ENCODE results near the gene RASGRP3.

RASGRP3 gene

DNA sequence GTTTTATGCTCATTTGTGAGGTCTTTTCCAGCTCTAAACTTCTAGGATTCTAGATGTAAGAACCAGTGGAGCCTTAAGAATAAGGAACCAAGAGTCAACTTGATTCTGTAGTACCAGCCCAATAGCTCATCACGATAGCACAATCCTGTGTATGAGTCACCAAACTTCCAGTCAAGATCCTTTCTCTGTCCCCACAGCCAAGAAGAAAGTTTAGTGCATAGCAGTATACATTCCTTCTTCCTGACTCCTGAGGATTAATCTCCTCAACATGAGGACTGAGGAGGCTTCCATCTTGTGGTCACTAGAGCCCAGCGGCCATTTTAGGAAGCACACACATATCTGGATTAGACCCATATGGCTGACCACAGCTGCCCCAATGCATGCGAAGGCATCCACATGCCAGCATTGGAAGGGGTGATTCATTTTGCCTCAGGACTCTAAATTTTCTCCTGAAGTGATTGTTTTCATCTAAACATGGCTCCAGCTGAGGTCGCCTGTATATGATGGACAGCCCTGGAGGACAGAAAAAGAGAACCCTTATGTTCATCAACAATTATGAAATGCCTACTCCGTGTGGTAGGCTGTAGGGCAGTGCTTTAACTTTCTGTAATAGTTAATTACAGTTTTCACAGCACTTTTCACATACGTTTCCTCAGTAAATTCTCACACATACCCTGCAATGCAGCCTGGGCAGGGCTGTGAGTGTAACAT lies 53.5 kb downstream of the RASGRP3 start:
- DNase-seq = no peak

DNA sequence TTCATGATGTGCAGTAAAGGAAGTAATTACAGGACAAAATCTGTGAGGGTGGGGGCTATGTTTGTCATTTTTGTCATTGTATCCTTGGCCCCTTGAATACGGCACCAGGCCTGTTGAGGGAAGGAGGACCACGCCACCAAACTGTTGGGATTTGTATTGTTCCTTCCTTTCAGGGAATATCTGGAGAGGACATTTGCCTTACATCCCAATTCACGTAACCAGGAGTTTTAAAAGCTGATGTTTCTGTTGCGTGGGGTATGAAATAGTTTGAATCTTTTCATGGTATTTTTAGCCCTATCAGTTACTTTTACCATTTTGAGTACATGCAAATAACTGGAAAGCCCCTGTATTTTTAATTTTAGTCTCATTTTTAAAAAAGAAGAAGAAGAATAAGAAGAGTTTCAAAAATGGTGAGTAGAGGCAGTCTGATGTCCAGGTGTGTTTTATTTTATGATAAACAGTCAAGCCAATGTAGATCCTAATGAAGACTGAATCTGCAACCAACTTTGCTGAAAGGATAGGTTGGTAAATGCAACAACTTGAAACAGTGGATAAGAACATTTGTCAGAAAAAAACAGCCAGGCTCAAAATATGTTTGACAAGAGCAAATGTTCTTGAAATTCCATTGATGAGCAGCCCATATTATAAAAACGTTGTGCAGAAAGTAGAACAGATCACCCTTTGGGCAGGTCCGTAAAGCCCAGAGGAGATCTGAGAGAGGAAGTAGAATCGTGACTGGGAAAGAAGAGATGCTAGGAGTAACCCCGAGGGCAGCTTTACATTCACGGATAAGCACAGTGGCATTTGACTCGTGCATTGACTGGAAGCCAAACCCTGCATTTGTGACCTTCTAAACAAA lies 54.5 kb downstream of the RASGRP3 start:
- DNase-seq = no peak

GRCh38 chr2:33531549-33532059 lies 55.2 kb downstream of the RASGRP3 start:
- DNase-seq = no peak

- no peak for DNase-seq
Observed at GRCh38 chr2:33532146-33532545, 55.7 kb downstream of the RASGRP3 start.

DNA sequence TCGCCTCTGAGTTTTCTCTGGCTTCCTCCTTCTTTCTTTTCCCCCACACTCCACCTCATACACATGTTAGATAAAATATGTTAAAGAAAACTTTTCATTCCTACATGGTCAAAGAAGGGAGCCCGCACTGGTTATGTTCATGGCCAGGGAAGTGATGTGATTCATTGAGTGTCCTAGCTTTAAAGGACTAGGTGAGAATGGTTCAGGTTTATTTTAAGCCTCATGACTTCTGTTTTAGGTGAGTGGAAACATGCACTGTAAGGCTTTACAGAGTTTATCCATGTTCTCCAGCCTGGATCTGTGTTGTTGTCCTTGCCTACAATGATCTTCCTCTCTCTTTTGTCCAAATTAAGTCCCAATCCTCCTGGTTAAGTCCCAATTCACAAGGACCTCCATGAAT lies 56.5 kb downstream of the RASGRP3 start:
- no peak for DNase-seq

GRCh38 chr2:33535421-33535820 lies 59.0 kb downstream of the RASGRP3 start:
- no peak for DNase-seq

DNA sequence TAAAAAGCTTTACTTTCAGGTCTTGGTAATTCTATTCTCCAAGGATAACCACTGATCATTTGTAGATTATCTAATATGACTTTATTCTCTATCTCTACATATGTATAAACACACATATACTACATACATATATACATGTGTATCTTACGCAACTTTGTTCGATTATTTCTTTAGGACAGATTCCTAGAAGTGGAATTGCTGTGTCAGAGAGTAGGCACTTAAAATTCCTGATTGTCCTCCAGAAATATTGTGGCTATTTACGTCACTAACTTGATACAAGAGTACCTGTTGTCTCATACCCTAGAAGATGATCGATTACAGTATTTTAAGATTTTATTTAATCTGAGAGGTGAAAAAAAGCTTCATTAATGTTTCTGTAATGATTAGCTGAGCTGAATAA lies 64.8 kb downstream of the RASGRP3 start:
- no peak for DNase-seq

DNA sequence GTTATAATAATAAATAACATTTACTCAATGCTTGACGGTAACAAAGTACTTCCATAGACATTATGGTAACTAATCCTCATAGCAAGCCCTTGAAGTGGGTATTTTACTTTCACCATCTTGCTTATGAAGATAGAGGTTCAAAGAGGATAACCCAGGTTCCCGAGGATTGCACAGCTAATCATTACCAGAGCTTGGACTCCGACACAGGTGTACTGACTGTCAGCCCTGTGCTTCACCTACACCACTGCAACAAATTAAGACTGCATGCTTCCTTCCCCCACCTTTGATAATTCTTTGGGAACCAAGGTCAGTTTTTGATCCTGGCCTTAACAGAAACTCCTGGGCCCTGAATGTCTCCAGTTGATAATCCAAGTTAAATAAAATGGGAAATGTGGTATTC lies 73.8 kb downstream of the RASGRP3 start:
- no peak for DNase-seq

GRCh38 chr2:33552758-33553461 lies 76.5 kb downstream of the RASGRP3 start:
- no peak for DNase-seq

- no peak for DNase-seq
Observed at GRCh38 chr2:33555681-33556080, 79.2 kb downstream of the RASGRP3 start.

DNA sequence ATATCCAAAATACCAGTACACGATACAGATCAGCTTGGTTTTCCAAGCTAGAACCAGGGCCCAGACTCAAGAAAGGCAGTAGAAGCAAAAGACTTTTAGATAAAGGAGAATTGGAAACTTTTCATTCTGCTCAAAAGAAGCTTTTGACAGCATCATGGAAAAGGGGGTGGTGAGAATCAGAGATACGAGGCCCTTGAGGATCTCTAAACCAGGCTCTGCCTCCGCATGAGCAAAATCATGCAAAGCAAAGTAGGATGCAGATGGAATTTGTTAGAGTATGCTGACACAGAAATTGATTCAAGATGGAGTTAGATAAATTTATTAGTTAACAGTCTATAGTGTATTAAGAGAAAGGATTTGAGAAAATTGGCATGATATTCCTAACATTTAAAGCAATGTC lies 82.9 kb downstream of the RASGRP3 start:
- DNase-seq = no peak

GRCh38 chr2:33560017-33560416 lies 83.6 kb downstream of the RASGRP3 start:
- DNase-seq = no peak

DNA sequence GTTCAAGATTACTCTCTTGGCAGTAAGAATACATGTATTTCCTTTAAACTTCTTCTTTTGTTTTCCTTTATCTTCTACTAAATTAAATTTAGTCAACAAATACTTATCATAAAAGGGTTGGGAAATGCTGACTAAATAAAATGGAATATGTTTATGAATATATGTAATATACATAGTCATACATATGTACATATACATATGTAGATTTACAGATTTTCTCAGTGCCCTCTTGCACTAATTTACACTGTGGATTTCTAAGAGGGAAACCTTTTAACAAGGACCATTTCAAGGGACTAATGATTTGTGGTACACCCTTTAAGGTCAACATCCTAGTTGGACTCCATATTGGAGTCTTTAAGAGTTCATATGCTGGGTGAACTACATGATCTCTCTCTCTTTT lies 85.4 kb downstream of the RASGRP3 start:
- no peak for DNase-seq

DNA sequence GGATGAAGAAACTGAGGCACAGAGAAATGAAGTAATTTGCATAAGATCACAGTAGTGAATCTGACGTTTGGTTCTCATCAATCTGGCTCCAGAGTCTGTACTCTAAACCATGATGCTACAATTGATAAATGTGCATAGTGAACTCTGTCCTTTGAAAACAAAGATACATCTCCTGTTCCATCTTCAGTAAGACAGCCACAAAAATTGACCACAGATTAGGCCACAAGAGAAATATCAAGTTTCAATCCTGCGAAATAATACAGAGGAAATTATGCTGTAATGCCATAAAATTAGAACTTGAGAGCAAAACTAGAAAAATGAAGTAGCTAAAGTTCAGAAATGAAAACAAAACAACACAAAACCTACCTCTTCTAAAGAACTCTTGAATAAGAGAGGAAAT lies 94.2 kb downstream of the RASGRP3 start:
- no peak for DNase-seq

GRCh38 chr2:33573657-33574056 lies 97.2 kb downstream of the RASGRP3 start:
- no peak for DNase-seq

- DNase-seq = no peak
Observed at GRCh38 chr2:33577084-33577483, 100.6 kb downstream of the RASGRP3 start.

DNA sequence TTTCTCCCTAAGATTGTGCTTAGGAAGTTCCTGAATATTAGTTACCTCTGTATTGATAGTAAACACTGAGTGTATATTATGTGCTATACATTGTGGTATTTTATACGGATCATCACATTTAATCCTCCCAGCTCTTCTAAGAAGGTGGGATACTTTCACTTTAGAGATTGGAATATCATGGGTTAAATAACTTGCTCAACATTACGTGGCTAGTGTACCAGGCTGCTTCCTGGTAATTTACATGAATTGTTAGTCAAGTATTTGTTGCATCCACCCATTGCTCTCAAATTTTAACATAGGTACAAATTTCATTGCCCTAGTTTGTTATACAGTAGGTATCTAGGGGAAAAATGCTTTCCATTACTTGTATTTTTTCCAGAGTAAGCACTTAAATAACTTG lies 101.2 kb downstream of the RASGRP3 start:
- no peak for DNase-seq

DNA sequence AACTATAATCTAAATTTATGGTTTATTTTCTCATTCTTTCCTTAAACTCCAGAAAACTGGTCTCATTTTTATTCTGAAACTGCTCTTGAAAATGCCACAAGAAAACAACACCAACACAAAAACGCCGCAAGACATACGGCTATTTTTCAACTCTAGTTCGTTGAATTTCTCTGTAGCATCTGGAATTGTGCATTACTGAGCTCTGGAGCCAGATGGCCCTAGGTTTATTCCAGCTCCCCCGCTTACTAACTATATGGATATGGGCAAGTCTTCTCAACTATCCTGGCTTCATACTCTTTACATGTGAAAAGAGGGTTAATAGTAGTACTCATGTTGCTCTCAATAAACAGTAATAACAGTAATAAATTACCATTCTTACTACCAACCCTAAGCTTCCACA lies 102.8 kb downstream of the RASGRP3 start:
- no peak for DNase-seq

DNA sequence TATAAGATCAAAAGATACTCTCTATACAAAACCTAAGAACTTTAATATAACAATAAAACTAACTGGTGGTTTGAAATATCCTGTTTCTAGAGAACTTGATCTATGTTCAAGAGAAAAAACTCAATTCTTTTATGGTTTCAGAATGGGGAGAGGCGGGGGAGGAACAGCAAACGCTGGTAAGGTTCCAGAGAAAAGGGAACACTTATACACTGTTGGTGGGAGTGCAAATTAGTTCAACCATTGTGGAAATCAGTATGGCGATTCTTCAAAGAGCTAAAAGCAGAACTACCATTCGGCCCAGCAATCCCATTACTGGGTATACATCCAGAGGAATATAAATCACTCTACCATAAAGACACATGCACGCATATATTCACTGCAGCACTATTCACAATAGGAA lies 105.4 kb downstream of the RASGRP3 start:
- DNase-seq = no peak

- DNase-seq = no peak
Observed at GRCh38 chr2:33583194-33583938, 106.9 kb downstream of the RASGRP3 start.

- no peak for DNase-seq
Observed at GRCh38 chr2:33586766-33587165, 110.3 kb downstream of the RASGRP3 start.

DNA sequence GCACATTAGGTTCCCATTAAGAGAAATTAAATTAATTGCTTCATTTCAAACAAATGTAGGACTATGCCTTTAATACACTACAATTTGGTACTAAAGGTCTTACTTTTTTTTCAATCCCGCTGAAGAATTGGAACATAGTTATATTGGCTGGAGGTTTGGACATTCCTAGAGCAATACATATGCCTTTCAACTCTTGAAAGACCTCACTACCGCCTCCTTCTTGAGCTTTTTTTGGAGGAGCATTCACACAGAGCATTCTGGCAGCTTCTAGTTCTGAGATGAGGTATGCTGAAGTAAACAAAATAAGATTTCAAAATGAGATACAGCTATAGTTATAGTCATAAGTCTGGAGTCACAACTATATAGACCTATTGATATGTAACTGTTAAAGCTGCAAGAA lies 111.8 kb downstream of the RASGRP3 start:
- DNase-seq = no peak

DNA sequence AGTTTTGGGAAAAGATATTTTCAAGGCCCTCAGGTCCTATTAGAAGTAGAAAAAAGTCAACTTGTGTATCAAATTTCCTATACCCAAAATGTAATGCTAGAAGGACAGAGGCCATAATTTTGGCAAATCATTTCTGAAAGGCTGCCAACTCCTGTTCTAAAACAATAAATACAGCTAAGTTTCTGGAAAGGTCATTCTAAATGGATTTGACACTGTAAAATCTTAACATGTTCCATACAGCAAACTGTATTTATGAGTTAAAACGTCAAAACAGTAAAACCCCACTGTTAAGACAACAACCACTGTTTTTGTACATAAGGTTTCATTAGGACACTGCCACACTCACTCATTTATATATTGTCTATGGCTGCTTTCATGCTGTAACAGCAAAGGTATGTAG lies 113.0 kb downstream of the RASGRP3 start:
- DNase-seq = no peak

All from NCI-H510A treated with DMSO at 0.1 percent for 48 hours (cell line).